Endothelial cell of umbilical vein (primary cell): Measurements from ENCODE around the gene TTYH3. TPM values are rescaled to one million over a fixed set of nuclear protein-coding genes. Genes with fewer than 3 reads are reported as not detected.
A peak's percentile ranks its signal among the peaks of the same experiment; 100 is the strongest.

Experiments used
- BruUV-seq: library from RNA; stranded (reverse); fragments of 400-500 nt; replicated peaks from 2 replicates; lab custom pipeline; 2021; lab: Mats Ljungman, UMichigan
- CTCF ChIA-PET: fragments of 300-600, 350-600 bp; sonication (Branson Sonifier 250); formaldehyde crosslinking; loops from one replicate; lab custom pipeline; 2021; ENCODE audit warnings: antibody characterized with exemption, inconsistent platforms; lab: Charles Lee
- POLR2A ChIA-PET: fragments of 300-600, 350-600 bp; sonication (Branson Sonifier 250); formaldehyde crosslinking; loops from one replicate; lab custom pipeline; 2021; ENCODE audit warnings: antibody characterized with exemption, inconsistent platforms; lab: Charles Lee
- DNase-seq: peaks from one replicate; pipeline ENCODE4 v3.0.0-alpha.2; 2011; ENCODE audit warnings: low read depth, low spot score
- FAIRE-seq: peaks from 2 replicates; lab custom pipeline; 2011; peaks lifted over from hg19 to GRCh38; lab: Jason Lieb, UNC
- H2AFZ ChIP-seq: 2 replicates; pipeline ENCODE4 v1.6.0; 2012; ENCODE audit warnings: low read depth, low read length, control low read depth, inconsistent platforms
- H3K27ac ChIP-seq: 2 replicates; pipeline ENCODE4 v1.5.1; 2011; ENCODE audit warnings: low read depth, mild to moderate bottlenecking, control low read depth, low read length, moderate library complexity; ENCODE audit not compliant: insufficient read depth
- H3K27me3 ChIP-seq, 2 experiments: 2 replicates each; pipeline versions ENCODE4 v1.6.0 to v1.6.1; 2011; ENCODE audit warnings: low read length in 2 of 2, mixed read lengths in 1 of 2; ENCODE audit not compliant: control insufficient read depth in 2 of 2, insufficient read depth in 2 of 2
- H3K36me3 ChIP-seq, 2 experiments: 2 replicates in 1 of 2; 3 replicates in 1 of 2; pipeline ENCODE4 v1.5.1; 2011; ENCODE audit warnings: low read length in 2 of 2, mild to moderate bottlenecking in 1 of 2, moderate library complexity in 1 of 2; ENCODE audit not compliant: control insufficient read depth in 2 of 2, insufficient read depth in 2 of 2; ENCODE audit errors: extremely low read depth in 1 of 2
- H3K4me1 ChIP-seq: 3 replicates; pipeline ENCODE4 v1.5.1; 2011; ENCODE audit warnings: mild to moderate bottlenecking, low read length; ENCODE audit not compliant: control insufficient read depth, insufficient read depth; ENCODE audit errors: extremely low read depth
- H3K4me2 ChIP-seq: 2 replicates; pipeline ENCODE4 v1.6.1; 2011; ENCODE audit warnings: low read length, control low read depth, mixed read lengths; ENCODE audit not compliant: insufficient read depth
- H3K4me3 ChIP-seq, 3 experiments: fragments of 200-600 bp in 1 of 3; sonication (generic), shearing (Covaris generic) in 1 of 3; replicated peaks in 1 of 3; 2 replicates each; pipeline ENCODE4 v1.5.1; 2011 to 2016; ENCODE audit warnings: control low read depth in 3 of 3, low read length in 3 of 3, mild to moderate bottlenecking in 2 of 3, inconsistent platforms in 1 of 3, low read depth in 1 of 3, moderate library complexity in 1 of 3; ENCODE audit not compliant: insufficient read depth in 1 of 3
- H3K79me2 ChIP-seq: 2 replicates; pipeline ENCODE4 v1.6.0; 2012; ENCODE audit warnings: low read length, inconsistent platforms; ENCODE audit not compliant: control insufficient read depth, insufficient read depth
- H3K9ac ChIP-seq: replicated peaks from 2 replicates; pipeline ENCODE3; 2011; ENCODE audit warnings: low read length, control low read depth; ENCODE audit not compliant: insufficient read depth; ENCODE audit errors: extremely low read depth
- H3K9me1 ChIP-seq: replicated peaks from 3 replicates; pipeline ENCODE4 v1.6.0; 2011; ENCODE audit warnings: mild to moderate bottlenecking, low read length; ENCODE audit not compliant: control insufficient read depth, insufficient read depth; ENCODE audit errors: extremely low read depth
- H3K9me3 ChIP-seq: replicated peaks from 2 replicates; pipeline ENCODE4 v1.5.1; 2012; ENCODE audit warnings: low read length, inconsistent platforms; ENCODE audit not compliant: control insufficient read depth, insufficient read depth
- H4K20me1 ChIP-seq: replicated peaks from 2 replicates; pipeline ENCODE3; 2011; ENCODE audit warnings: mild to moderate bottlenecking, low read length; ENCODE audit not compliant: control insufficient read depth, insufficient read depth; ENCODE audit errors: extremely low read depth
- CTCF ChIP-seq, 2 donors: IDR thresholded peaks; 1 replicate in 1 of 2; 2 replicates in 1 of 2; pipeline ENCODE4 v1.5.1; 2011; ENCODE audit warnings: low read length in 2 of 2, mild to moderate bottlenecking in 2 of 2, moderate library complexity in 2 of 2, control low read depth in 1 of 2, inconsistent platforms in 1 of 2, low read depth in 1 of 2; ENCODE audit not compliant: insufficient read depth in 1 of 2; ENCODE audit errors: extremely low read depth in 1 of 2
- EZH2 ChIP-seq: IDR thresholded peaks from 2 replicates; pipeline ENCODE4 v1.6.1; 2012; ENCODE audit warnings: borderline replicate concordance, low read depth, mild to moderate bottlenecking, moderate library complexity, low read length, inconsistent platforms; ENCODE audit not compliant: severe bottlenecking
- FOS ChIP-seq: IDR thresholded peaks from 2 replicates; pipeline ENCODE4 v1.6.1; 2011; ENCODE audit warnings: mild to moderate bottlenecking, low read length, moderate library complexity, borderline replicate concordance; ENCODE audit not compliant: insufficient read depth
- GATA2 ChIP-seq: IDR thresholded peaks from 2 replicates; pipeline ENCODE4 v1.7.0; 2011; ENCODE audit warnings: low read depth, mild to moderate bottlenecking, moderate library complexity, mixed read lengths, low read length; ENCODE audit not compliant: insufficient read length, insufficient read depth
- MAX ChIP-seq: IDR thresholded peaks from 2 replicates; pipeline ENCODE4 v1.6.1; 2011; ENCODE audit not compliant: insufficient read depth, insufficient read length
- MYC ChIP-seq: IDR thresholded peaks from one replicate; pipeline ENCODE4 v1.6.1; 2011; ENCODE audit warnings: mild to moderate bottlenecking, low read depth, low read length
- POLR2A ChIP-seq: IDR thresholded peaks from 2 replicates; pipeline ENCODE4 v1.6.1; 2012; ENCODE audit warnings: low read depth, mild to moderate bottlenecking, control low read depth, low read length
- POLR2AphosphoS5 ChIP-seq: IDR thresholded peaks from 2 replicates; pipeline ENCODE4 v1.6.1; 2012; ENCODE audit warnings: low read depth, mild to moderate bottlenecking, control low read depth, low read length, moderate library complexity; ENCODE audit not compliant: insufficient read depth
- dilution Hi-C: fragments of 300-500 bp; cut with MboI; formaldehyde crosslinking; loops from one replicate; pipeline ENCODE4 v1.15.0; 2019; ENCODE audit warnings: low sequenced_read_pairs; ENCODE audit not compliant: extremely low pct_ligation_motif_present
- intact Hi-C: fragments of 100-400 bp; cut with micrococcal nuclease; formaldehyde crosslinking; loops from one replicate; pipeline ENCODE4 v1.10.0; 2022
- polyA plus RNA-seq, 4 experiments: library from polyadenylated mRNA; depleted of rRNA in 3 of 4; stranded (reverse) in 3 of 4; unstranded in 1 of 4; fragments of >200 nt; gene quantifications; 2 replicates each; pipeline versions ENCODE4 v1.2.1 to v1.2.3, GENCODE V29; 2011 to 2012; ENCODE audit warnings: missing spikeins in 1 of 4
- total RNA-seq: library from RNA; stranded (reverse); gene quantifications from 2 replicates; pipeline ENCODE4 v1.2.3, GENCODE V29; 2021

TTYH3 gene
- total and polyA plus RNA-seq, 2 donors (not counting 3 experiments of a cell fraction or from before 2014, with no cell fraction given) = 143 to 280 TPM

GRCh38 chr7:2662273-2663120 lies 30.7 kb downstream of the TTYH3 start:
- no TSS peak for BruUV-seq
- intact Hi-C loops = loop anchor here (2.0 to 5.0 kb wide), 4 partner anchors 22 to 185 kb away; partner anchors contain the start of genes BRAT1, GRIFIN and IQCE

DNA sequence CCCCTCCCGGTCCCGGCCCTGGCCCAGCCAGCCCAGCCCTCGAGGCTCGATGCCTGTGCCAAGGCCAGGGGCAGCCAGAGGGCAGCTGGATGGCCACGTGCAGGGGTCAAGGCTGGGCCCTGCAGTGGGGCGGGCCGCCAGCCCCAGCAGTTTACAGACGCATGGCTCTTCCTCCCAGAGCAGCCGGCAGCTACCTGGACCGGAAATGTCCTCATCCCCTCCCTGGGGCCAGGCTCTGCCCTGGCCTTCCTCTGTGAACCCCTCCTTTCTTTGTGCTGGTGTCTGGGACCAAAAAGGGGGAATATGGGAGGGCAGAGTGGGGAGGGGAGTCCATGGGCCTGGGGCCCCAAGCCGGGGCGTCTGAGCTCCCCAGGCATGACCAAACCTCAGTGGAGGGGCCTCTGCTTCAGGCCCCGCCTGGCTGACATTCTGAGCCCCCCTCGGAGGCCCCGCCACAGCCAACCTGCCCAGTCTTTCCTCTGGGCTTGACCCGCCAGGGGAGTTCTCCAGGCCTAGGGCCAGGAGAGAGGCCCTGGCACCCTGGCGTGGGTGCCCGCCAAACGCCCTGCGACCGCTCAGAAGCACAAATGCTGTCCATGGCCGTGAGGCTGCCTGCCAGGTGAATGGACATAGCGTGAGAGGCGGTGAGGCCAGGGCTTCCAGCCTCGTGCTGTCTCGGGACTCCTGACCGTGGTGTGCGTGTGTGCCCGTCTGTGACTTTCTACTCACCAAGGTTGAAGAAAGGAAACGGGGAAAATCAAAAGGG lies 31.5 kb downstream of the TTYH3 start:
- Histone ChIP-seq H3K4me2 (no peak overlapping the region), H3K9me1 (no peaks in the 10 kb centered on the region), H3K27ac (peak overlapping the region; percentile 48), H3K9me3 (no peaks in the 10 kb centered on the region), H3K9ac (no peak overlapping the region), H4K20me1 (no peaks in the 10 kb centered on the region), H3K36me3 (peaks cover 2 to 22% of the 10 kb centered on the region in 2 experiments), H3K4me3 (no peak overlapping the region), H3K27me3 (peaks cover 0 to 3% of the 10 kb centered on the region in 2 experiments), H3K79me2 (no peaks in the 10 kb centered on the region), H3K4me1 (peaks cover 14% of the 10 kb centered on the region), H2AFZ (no peak overlapping the region)
- dilution Hi-C loops = no loop called here
- intact Hi-C loops = loop anchor here (2.0 to 5.0 kb wide), 4 partner anchors 23 to 186 kb away; partner anchors contain the start of genes BRAT1, GRIFIN and IQCE
- BruUV-seq = TSS peak; percentile 27
- DNase-seq (peak; percentile 42), FAIRE-seq (peak; percentile 76)
- ChIA-PET CTCF (interaction anchor here (1.3 to 3.0 kb wide), 2 partner anchors 31 to 54 kb away, joined by 3 to 10 read pairs; partner anchors contain the start of gene TTYH3), POLR2A (no interaction called here)
- no peak for TF ChIP-seq EZH2
- no peak for TF ChIP-seq GATA2
- no peak for TF ChIP-seq CTCF (IDR thresholded peaks at IDR 0.05; ENCODE audit: extremely low read depth in 1 of 2, insufficient read depth in 1 of 2, low read depth in 1 of 2, low read length in 2 of 2)
- TF ChIP-seq POLR2A = no peak
- no peak for TF ChIP-seq FOS
- no peak for TF ChIP-seq MYC
- peak; percentile 32 for TF ChIP-seq MAX
- peak; percentile 60 for TF ChIP-seq POLR2AphosphoS5

More at GRCh38 chr7:2662273-2663120, 30.7 kb downstream of the TTYH3 start:
- ChIA-PET POLR2A (no interaction called here), CTCF (interaction anchor here (0.8 to 1.3 kb wide), 4 partner anchors 8 to 57 kb away, joined by 3 to 5 read pairs (median 4); partner anchors contain the start of gene TTYH3)
- Histone ChIP-seq H3K9ac (no peak overlapping the region), H3K27me3 (peaks cover 0 to 3% of the 10 kb centered on the region in 2 experiments), H4K20me1 (no peaks in the 10 kb centered on the region), H3K4me1 (peaks cover 14% of the 10 kb centered on the region), H3K36me3 (peaks cover 2 to 29% of the 10 kb centered on the region in 2 experiments), H3K79me2 (no peaks in the 10 kb centered on the region), H3K27ac (peak overlapping the region; percentile 48), H3K9me1 (no peaks in the 10 kb centered on the region), H2AFZ (no peak overlapping the region), H3K4me2 (no peak overlapping the region), H3K9me3 (no peaks in the 10 kb centered on the region), H3K4me3 (no peak overlapping the region)
- dilution Hi-C loops = no loop called here
- no peak for TF ChIP-seq FOS
- TF ChIP-seq EZH2 = no peak
- no peak for TF ChIP-seq MYC
- no peak for TF ChIP-seq MAX
- no peak for FAIRE-seq
- no peak for DNase-seq
